Ishikawa (cell line): ENCODE data around the gene CACNA1D.

Experiments used
- CEBPB ChIP-seq: IDR thresholded peaks from 2 replicates; pipeline ENCODE4 v1.6.1; 2012
- CREB1 ChIP-seq: IDR thresholded peaks from 2 replicates; pipeline ENCODE4 v1.6.1; 2012; ENCODE audit warnings: low read depth
- EGR1 ChIP-seq: IDR thresholded peaks from 2 replicates; pipeline ENCODE4 v1.6.1; 2012
- EP300 ChIP-seq: IDR thresholded peaks from 2 replicates; pipeline ENCODE4 v1.6.1; 2012; ENCODE audit warnings: borderline replicate concordance
- FOXM1 ChIP-seq: IDR thresholded peaks from 2 replicates; pipeline ENCODE4 v1.6.1; 2012; ENCODE audit warnings: low read depth, borderline replicate concordance
- MAX ChIP-seq: IDR thresholded peaks from 2 replicates; pipeline ENCODE4 v1.6.1; 2012
- NFIC ChIP-seq: IDR thresholded peaks from 2 replicates; pipeline ENCODE4 v1.6.1; 2012
- RAD21 ChIP-seq: IDR thresholded peaks from 2 replicates; pipeline ENCODE4 v1.6.1; 2012; ENCODE audit warnings: low read depth
- REST ChIP-seq: IDR thresholded peaks from 2 replicates; pipeline ENCODE4 v1.6.1; 2012; ENCODE audit warnings: low read depth, mild to moderate bottlenecking
- TAF1 ChIP-seq: IDR thresholded peaks from 2 replicates; pipeline ENCODE4 v1.6.1; 2012; ENCODE audit warnings: low read depth, mild to moderate bottlenecking
- TCF12 ChIP-seq: IDR thresholded peaks from 2 replicates; pipeline ENCODE4 v1.6.1; 2012; ENCODE audit warnings: low read depth
- TEAD4 ChIP-seq: IDR thresholded peaks from 2 replicates; pipeline ENCODE4 v1.6.1; 2012
- USF1 ChIP-seq: IDR thresholded peaks from 2 replicates; pipeline ENCODE4 v1.6.1; 2012
- YY1 ChIP-seq: IDR thresholded peaks from 2 replicates; pipeline ENCODE4 v1.6.1; 2012; ENCODE audit warnings: low read depth
- ZBTB7A ChIP-seq: IDR thresholded peaks from 2 replicates; pipeline ENCODE4 v1.6.1; 2012; ENCODE audit warnings: low read depth

Gene CACNA1D

GRCh38 chr3:53593611-53594010 lies 99.2 kb downstream of the CACNA1D start:
- TF ChIP-seq TEAD4 (no peak), EP300 (no peak), TAF1 (no peak), CREB1 (no peak), NFIC (no peak), MAX (no peak), CEBPB (no peak), RAD21 (no peak), FOXM1 (no peak), EGR1 (no peak), REST (no peak), TCF12 (no peak)

- TF ChIP-seq YY1 (no peak), FOXM1 (no peak), TEAD4 (no peak), EGR1 (no peak), EP300 (no peak), TAF1 (no peak), CEBPB (no peak), REST (no peak)
These were observed 99.9 kb downstream of the CACNA1D start for GRCh38 chr3:53594276-53594675.

GRCh38 chr3:53595660-53596059 lies 101.2 kb downstream of the CACNA1D start:
- TF ChIP-seq USF1 (no peak), CEBPB (no peak), FOXM1 (no peak), NFIC (no peak), EGR1 (no peak), YY1 (no peak), ZBTB7A (no peak), REST (no peak), TCF12 (no peak), TEAD4 (no peak), EP300 (no peak), CREB1 (no peak), RAD21 (no peak), TAF1 (no peak), MAX (no peak)

GRCh38 chr3:53597136-53597915 lies 102.9 kb downstream of the CACNA1D start:
- TF ChIP-seq EGR1, result no peak
- TF ChIP-seq EP300, result no peak
- TF ChIP-seq REST, result no peak
- TF ChIP-seq FOXM1, result no peak
- TF ChIP-seq TCF12, result no peak
- TF ChIP-seq USF1, result no peak
- TF ChIP-seq NFIC, result no peak
- no peak for TF ChIP-seq MAX
- TF ChIP-seq TEAD4, result no peak
- no peak for TF ChIP-seq CREB1
- TF ChIP-seq TAF1, result no peak
- no peak for TF ChIP-seq YY1
- TF ChIP-seq RAD21, result no peak
- no peak for TF ChIP-seq ZBTB7A
- TF ChIP-seq CEBPB, result no peak
